Measurements from ENCODE around the gene NCKAP5.

The NCKAP5 gene

GRCh38 chr2:133409581-133410285 is 158.5 kb downstream of the NCKAP5 start:
- in situ Hi-C loops (cut with MboI; ENCODE audit: low sequenced_read_pairs): no loop called here

GRCh38 chr2:133408671-133409070 is 159.6 kb downstream of the NCKAP5 start:
- in situ Hi-C loops (cut with MboI; ENCODE audit: low sequenced_read_pairs): no loop called here

GRCh38 chr2:133407341-133407740 is 160.9 kb downstream of the NCKAP5 start:
- in situ Hi-C loops (cut with MboI; ENCODE audit: low sequenced_read_pairs): no loop called here

- in situ Hi-C loops (cut with MboI; ENCODE audit: low sequenced_read_pairs): no loop called here
Measured at GRCh38 chr2:133405252-133405651, 163.0 kb downstream of the NCKAP5 start.

- in situ Hi-C loops (cut with MboI; ENCODE audit: low sequenced_read_pairs): no loop called here
Measured at GRCh38 chr2:133400411-133400810, 167.9 kb downstream of the NCKAP5 start.

- in situ Hi-C loops (cut with MboI; ENCODE audit: low sequenced_read_pairs): no loop called here
Measured at GRCh38 chr2:133393895-133394294, 174.4 kb downstream of the NCKAP5 start.

- in situ Hi-C loops (cut with MboI; ENCODE audit: low sequenced_read_pairs): no loop called here
Measured at GRCh38 chr2:133390156-133390555, 178.1 kb downstream of the NCKAP5 start.

- in situ Hi-C loops (cut with MboI; ENCODE audit: low sequenced_read_pairs): no loop called here
Measured at GRCh38 chr2:133389569-133389968, 178.7 kb downstream of the NCKAP5 start.

- in situ Hi-C loops (cut with MboI; ENCODE audit: low sequenced_read_pairs): no loop called here
Measured at GRCh38 chr2:133382566-133382965, 185.7 kb downstream of the NCKAP5 start.

- in situ Hi-C loops (cut with MboI; ENCODE audit: low sequenced_read_pairs): no loop called here
Measured at GRCh38 chr2:133380991-133381390, 187.3 kb downstream of the NCKAP5 start.

GRCh38 chr2:133378928-133379549 is 189.2 kb downstream of the NCKAP5 start:
- in situ Hi-C loops (cut with MboI; ENCODE audit: low sequenced_read_pairs): no loop called here

- in situ Hi-C loops (cut with MboI; ENCODE audit: low sequenced_read_pairs): no loop called here
Measured at GRCh38 chr2:133378386-133378785, 189.9 kb downstream of the NCKAP5 start.

GRCh38 chr2:133377599-133377998 is 190.7 kb downstream of the NCKAP5 start:
- in situ Hi-C loops (cut with MboI; ENCODE audit: low sequenced_read_pairs): no loop called here

- in situ Hi-C loops (cut with MboI; ENCODE audit: low sequenced_read_pairs): no loop called here
Measured at GRCh38 chr2:133377021-133377481, 191.2 kb downstream of the NCKAP5 start.

GRCh38 chr2:133374781-133375180 is 193.5 kb downstream of the NCKAP5 start:
- in situ Hi-C loops (cut with MboI; ENCODE audit: low sequenced_read_pairs): no loop called here

- in situ Hi-C loops (cut with MboI; ENCODE audit: low sequenced_read_pairs): no loop called here
Measured at GRCh38 chr2:133371286-133371685, 197.0 kb downstream of the NCKAP5 start.

- in situ Hi-C loops (cut with MboI; ENCODE audit: low sequenced_read_pairs): no loop called here
Measured at GRCh38 chr2:133369901-133370658, 198.2 kb downstream of the NCKAP5 start.

- in situ Hi-C loops (cut with MboI; ENCODE audit: low sequenced_read_pairs): no loop called here
Measured at GRCh38 chr2:133365117-133365516, 203.1 kb downstream of the NCKAP5 start.

GRCh38 chr2:133364636-133365035 is 203.6 kb downstream of the NCKAP5 start:
- in situ Hi-C loops (cut with MboI; ENCODE audit: low sequenced_read_pairs): no loop called here

GRCh38 chr2:133363884-133364283 is 204.4 kb downstream of the NCKAP5 start:
- in situ Hi-C loops (cut with MboI; ENCODE audit: low sequenced_read_pairs): no loop called here

- in situ Hi-C loops (cut with MboI; ENCODE audit: low sequenced_read_pairs): no loop called here
Measured at GRCh38 chr2:133362061-133362476, 206.2 kb downstream of the NCKAP5 start.

- in situ Hi-C loops (cut with MboI; ENCODE audit: low sequenced_read_pairs): no loop called here
Measured at GRCh38 chr2:133360882-133361281, 207.4 kb downstream of the NCKAP5 start.
